Esophagus squamous epithelium (tissue), 4 donors: ENCODE measurements around the gene DAAM1.

Experiments
- POLR2A ChIP-seq, 4 donors: fragments of 450-650 bp; IDR thresholded peaks; one replicate each; pipeline ENCODE4 v1.6.1; 2017; ENCODE audit warnings: antibody characterized with exemption in 4 of 4, mild to moderate bottlenecking in 4 of 4, moderate library complexity in 3 of 4
- TF ChIP-seq, protein P1 (sequence below), 6 experiments: fragments of 450-650 bp in 4 of 6; fragments of 200-600 bp in 2 of 6; sonication (generic) in 2 of 6; IDR thresholded peaks; one replicate each; pipeline ENCODE4 v1.5.1; 2016 to 2019; ENCODE audit warnings: antibody characterized with exemption in 6 of 6, mild to moderate bottlenecking in 4 of 6, moderate library complexity in 4 of 6

GRCh38 chr14:59354666-59355065, 166.2 kb downstream of the DAAM1 start:
- TF ChIP-seq, protein P1, sequence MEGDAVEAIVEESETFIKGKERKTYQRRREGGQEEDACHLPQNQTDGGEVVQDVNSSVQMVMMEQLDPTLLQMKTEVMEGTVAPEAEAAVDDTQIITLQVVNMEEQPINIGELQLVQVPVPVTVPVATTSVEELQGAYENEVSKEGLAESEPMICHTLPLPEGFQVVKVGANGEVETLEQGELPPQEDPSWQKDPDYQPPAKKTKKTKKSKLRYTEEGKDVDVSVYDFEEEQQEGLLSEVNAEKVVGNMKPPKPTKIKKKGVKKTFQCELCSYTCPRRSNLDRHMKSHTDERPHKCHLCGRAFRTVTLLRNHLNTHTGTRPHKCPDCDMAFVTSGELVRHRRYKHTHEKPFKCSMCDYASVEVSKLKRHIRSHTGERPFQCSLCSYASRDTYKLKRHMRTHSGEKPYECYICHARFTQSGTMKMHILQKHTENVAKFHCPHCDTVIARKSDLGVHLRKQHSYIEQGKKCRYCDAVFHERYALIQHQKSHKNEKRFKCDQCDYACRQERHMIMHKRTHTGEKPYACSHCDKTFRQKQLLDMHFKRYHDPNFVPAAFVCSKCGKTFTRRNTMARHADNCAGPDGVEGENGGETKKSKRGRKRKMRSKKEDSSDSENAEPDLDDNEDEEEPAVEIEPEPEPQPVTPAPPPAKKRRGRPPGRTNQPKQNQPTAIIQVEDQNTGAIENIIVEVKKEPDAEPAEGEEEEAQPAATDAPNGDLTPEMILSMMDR (IDR thresholded peaks at IDR 0.05), result no peak
- no peak for TF ChIP-seq POLR2A (IDR thresholded peaks at IDR 0.05)
